Measurements from ENCODE around the gene AKNAD1. TPM values are rescaled to one million over a fixed set of nuclear protein-coding genes. Genes with fewer than 3 reads are reported as not detected.

The AKNAD1 gene
- total RNA-seq, 1 donor from 2014 or later = 1.3 TPM

GRCh38 chr1:108854221-108855019 lies 2.5 kb downstream of the AKNAD1 start:
- Histone ChIP-seq H3K27ac (no peak overlapping the region), H3K4me3 (no peak overlapping the region), H3K27me3 (ENCODE audit: low read depth) (no peaks in the 10 kb centered on the region), H3K9me3 (no peaks in the 10 kb centered on the region), H3K36me3 (no peaks in the 10 kb centered on the region), H3K4me1 (peaks cover 11% of the 10 kb centered on the region)
- ATAC-seq = no peak
- no peak for TF ChIP-seq CTCF (IDR thresholded peaks at IDR 0.05)
- no peak for DNase-seq
- intact Hi-C loops (cut with DNase I) = no loop called here

DNA sequence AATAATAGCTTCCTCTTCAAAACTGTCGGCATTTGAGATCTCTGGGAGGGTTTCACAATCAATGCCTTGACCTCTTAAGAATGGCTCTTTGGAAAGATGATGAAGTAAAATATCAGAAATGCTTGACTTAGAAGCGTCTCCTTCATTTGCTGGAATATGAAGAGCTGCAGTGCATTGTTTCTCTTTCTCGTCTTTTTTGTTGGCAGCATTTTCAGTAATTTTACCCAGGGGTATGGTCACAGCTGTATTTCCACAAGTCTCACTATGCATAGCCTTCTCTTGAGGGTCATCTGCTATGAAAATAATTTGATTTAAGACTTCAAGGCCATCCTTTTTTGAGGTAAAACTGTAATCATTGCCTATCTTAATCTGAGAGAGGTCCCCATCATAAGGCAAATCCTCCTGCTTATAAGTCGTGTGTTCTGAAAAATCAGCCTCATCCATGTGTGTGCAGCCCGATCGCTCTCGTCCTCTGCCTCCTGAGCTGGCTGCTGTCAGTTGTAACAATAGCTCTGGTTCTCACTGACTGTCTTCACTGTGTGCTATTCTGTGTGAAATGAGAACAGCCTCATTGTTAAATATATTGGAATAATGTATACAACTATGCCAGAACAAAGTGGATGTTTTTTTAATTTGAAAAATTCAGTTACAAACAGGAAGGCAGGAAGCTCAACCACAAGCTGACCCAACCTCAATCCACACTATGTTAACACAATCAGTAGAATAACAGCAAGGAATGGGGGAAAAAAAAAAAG lies 4.5 kb downstream of the AKNAD1 start:
- ATAC-seq = no peak
- intact Hi-C loops (cut with DNase I) = no loop called here

GRCh38 chr1:108851567-108851966 lies 5.3 kb downstream of the AKNAD1 start:
- H3K9me3 ChIP-seq = no peaks in the 10 kb centered on the region
- H3K4me1 ChIP-seq = peaks cover 11% of the 10 kb centered on the region
- ATAC-seq (no peak), DNase-seq (no peak)
- H3K27ac ChIP-seq = peak overlapping the region; percentile 38
- no peaks in the 10 kb centered on the region for H3K27me3 ChIP-seq (ENCODE audit: low read depth)
- H3K36me3 ChIP-seq = no peaks in the 10 kb centered on the region
- no peak overlapping the region for H3K4me3 ChIP-seq
- no peak for TF ChIP-seq CTCF (IDR thresholded peaks at IDR 0.05)
- intact Hi-C loops (cut with DNase I) = no loop called here

More for the DNA sequence above, 4.5 kb downstream of the AKNAD1 start:
- DNase-seq = no peak
- Histone ChIP-seq H3K27me3 (ENCODE audit: low read depth) (no peaks in the 10 kb centered on the region), H3K27ac (peak overlapping the region; percentile 38), H3K4me3 (no peak overlapping the region), H3K9me3 (no peaks in the 10 kb centered on the region), H3K4me1 (peaks cover 11% of the 10 kb centered on the region), H3K36me3 (no peaks in the 10 kb centered on the region)
- no peak for TF ChIP-seq CTCF (IDR thresholded peaks at IDR 0.05)

GRCh38 chr1:108850929-108851328 lies 6.0 kb downstream of the AKNAD1 start:
- intact Hi-C loops (cut with DNase I) = no loop called here
- peaks cover 11% of the 10 kb centered on the region for H3K4me1 ChIP-seq
- ATAC-seq = no peak
- H3K27ac ChIP-seq = peak overlapping the region; percentile 38
- H3K4me3 ChIP-seq = no peak overlapping the region
- no peaks in the 10 kb centered on the region for H3K27me3 ChIP-seq (ENCODE audit: low read depth)
- no peak for TF ChIP-seq CTCF (IDR thresholded peaks at IDR 0.05)
- DNase-seq = no peak
- no peaks in the 10 kb centered on the region for H3K9me3 ChIP-seq
- no peaks in the 10 kb centered on the region for H3K36me3 ChIP-seq

DNA sequence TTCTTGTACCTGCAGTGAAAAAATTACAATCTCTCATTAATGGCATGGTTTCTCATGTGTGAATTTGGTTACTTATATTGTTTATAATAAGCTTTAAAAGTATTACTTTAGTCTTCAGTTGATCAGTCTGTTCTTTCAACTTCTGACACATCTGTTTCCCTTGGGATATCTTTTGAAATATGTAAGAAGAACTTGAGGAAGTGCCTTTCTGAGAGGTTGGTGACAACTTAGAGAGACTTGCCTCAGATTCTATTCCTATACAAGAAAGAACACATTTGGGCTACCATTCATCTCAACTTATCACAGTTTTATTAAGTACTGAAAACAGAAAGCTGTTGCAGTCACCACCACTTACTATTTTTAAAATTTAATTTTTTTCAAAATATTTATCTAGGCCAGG lies 8.1 kb downstream of the AKNAD1 start:
- intact Hi-C loops (cut with DNase I) = no loop called here

More for the DNA sequence above, 8.1 kb downstream of the AKNAD1 start:
- ATAC-seq (no peak), DNase-seq (no peak)
- Histone ChIP-seq H3K36me3 (no peaks in the 10 kb centered on the region), H3K9me3 (no peaks in the 10 kb centered on the region), H3K27me3 (ENCODE audit: low read depth) (no peaks in the 10 kb centered on the region), H3K4me3 (no peak overlapping the region), H3K4me1 (peaks cover 11% of the 10 kb centered on the region), H3K27ac (no peak overlapping the region)
- TF ChIP-seq CTCF (IDR thresholded peaks at IDR 0.05) = no peak

Measured in lower lobe of right lung (tissue), 2 donors.